CD4-positive, alpha-beta T cell treated with Interleukin-17A for 4 hours (primary cell): ENCODE results near the gene MCCC1.

ENCODE experiments used
- DNase-seq: peaks from one replicate; pipeline ENCODE4 v3.0.0-alpha.2; 2020; ENCODE audit warnings: mixed read lengths

MCCC1 gene

GRCh38 chr3:182980204-182981037 lies 118.9 kb downstream of the MCCC1 start, which contains the start of gene DCUN1D1:
TSS of gene DCUN1D1 (minus strand) at chr3:182980538. CDS start at chr3:182980489, 49 bp downstream.
- DNase-seq: peak; percentile 89

GRCh38 chr3:182979674-182980191 lies 119.6 kb downstream of the MCCC1 start:
- DNase-seq: peak; percentile 46

- DNase-seq: no peak
Measured at GRCh38 chr3:182979103-182979673, 120.1 kb downstream of the MCCC1 start.

- no peak for DNase-seq
Measured at GRCh38 chr3:182978387-182978786, 120.9 kb downstream of the MCCC1 start.

GRCh38 chr3:182973047-182973446 lies 126.2 kb downstream of the MCCC1 start:
- no peak for DNase-seq

- no peak for DNase-seq
Measured at GRCh38 chr3:182972387-182972786, 126.9 kb downstream of the MCCC1 start.

- DNase-seq: no peak
Measured at GRCh38 chr3:182971637-182972036, 127.7 kb downstream of the MCCC1 start.

- DNase-seq: no peak
Measured at GRCh38 chr3:182970811-182971418, 128.4 kb downstream of the MCCC1 start.

- DNase-seq: no peak
Measured at GRCh38 chr3:182969853-182970252, 129.4 kb downstream of the MCCC1 start.

GRCh38 chr3:182969277-182969676 lies 130.0 kb downstream of the MCCC1 start:
- DNase-seq: no peak

- DNase-seq: peak; percentile 11
Measured at GRCh38 chr3:182967218-182968204, 131.8 kb downstream of the MCCC1 start.

- no peak for DNase-seq
Measured at GRCh38 chr3:182965861-182966366, 133.4 kb downstream of the MCCC1 start.
